ENCODE data around the gene SHKBP1. TPM values are rescaled to one million over a fixed set of nuclear protein-coding genes. Genes with fewer than 3 reads are reported as not detected.

SHKBP1 gene
- total and polyA plus RNA-seq, 2 experiments from 2014 or later, result 36.3 to 62.2 TPM

GRCh38 chr19:40588110-40588854, 11.6 kb downstream of the SHKBP1 start:
- Histone ChIP-seq H3K4me3 (no peak overlapping the region), H3K9ac (no peak overlapping the region), H3K27ac (no peak overlapping the region), H3K27me3 (replicated peaks; ENCODE audit: insufficient read depth) (no peaks in the 10 kb centered on the region), H3K36me3 (ENCODE audit: low read depth) (no peaks in the 10 kb centered on the region), H4K20me1 (ENCODE audit: insufficient read depth) (no peaks in the 10 kb centered on the region), H3K4me2 (ENCODE audit: unreplicated experiment) (no peak overlapping the region), H3F3A (ENCODE audit: insufficient read depth) (peaks cover 13% of the 10 kb centered on the region; the same call in 1 of the 2 replicates), H3K4me1 (ENCODE audit: insufficient read depth) (no peaks in the 10 kb centered on the region), H3K9me3 (ENCODE audit: low read depth) (no peaks in the 10 kb centered on the region), H2AFZ (no peak overlapping the region), H3K9me2 (ENCODE audit: insufficient read depth) (no peaks in the 10 kb centered on the region), H3K79me2 (ENCODE audit: insufficient read depth) (no peaks in the 10 kb centered on the region)
- in situ Hi-C loops (cut with MboI), result no loop called here
- 89 to 91% methylated on average over 19 of the region's 19 CpGs for WGBS, 2 experiments (ENCODE audit: low coverage in 1 of 2, low lambda C conversion rate in 2 of 2, missing lambda C conversion rate in 2 of 2)
- DNase-seq, result no peak
- TF ChIP-seq EZH2 (IDR thresholded peaks at IDR 0.05; ENCODE audit: insufficient read depth, poor library complexity, severe bottlenecking) (no peak), EZH2phosphoT487 (IDR thresholded peaks at IDR 0.05; ENCODE audit: insufficient read depth, low read depth) (no peak)

- H2AFZ ChIP-seq, result no peak overlapping the region
- H3K4me3 ChIP-seq, result no peak overlapping the region
- no peaks in the 10 kb centered on the region for H3K4me1 ChIP-seq (ENCODE audit: insufficient read depth)
- TF ChIP-seq EZH2 (IDR thresholded peaks at IDR 0.05; ENCODE audit: insufficient read depth, poor library complexity, severe bottlenecking) (no peak), EZH2phosphoT487 (IDR thresholded peaks at IDR 0.05; ENCODE audit: insufficient read depth, low read depth) (no peak)
- no peaks in the 10 kb centered on the region for H3K9me3 ChIP-seq (ENCODE audit: low read depth)
- H3K9me2 ChIP-seq (ENCODE audit: insufficient read depth), result no peaks in the 10 kb centered on the region
- no peak overlapping the region for H3K27ac ChIP-seq
- in situ Hi-C loops (cut with MboI), result no loop called here
- H3K79me2 ChIP-seq (ENCODE audit: insufficient read depth), result no peaks in the 10 kb centered on the region
- no peak overlapping the region for H3K4me2 ChIP-seq (ENCODE audit: unreplicated experiment)
- no peaks in the 10 kb centered on the region for H3K27me3 ChIP-seq (replicated peaks; ENCODE audit: insufficient read depth)
- no peak for DNase-seq
- H3K36me3 ChIP-seq (ENCODE audit: low read depth), result no peaks in the 10 kb centered on the region
- no peaks in the 10 kb centered on the region for H4K20me1 ChIP-seq (ENCODE audit: insufficient read depth)
- WGBS, 2 experiments (ENCODE audit: low coverage in 1 of 2, low lambda C conversion rate in 2 of 2, missing lambda C conversion rate in 2 of 2), result 81 to 87% methylated on average over 9 of the region's 9 CpGs
- no peak overlapping the region for H3K9ac ChIP-seq
- peaks cover 13% of the 10 kb centered on the region; the same call in 1 of the 2 replicates for H3F3A ChIP-seq (ENCODE audit: insufficient read depth)
Measured at GRCh38 chr19:40588926-40589569, 12.4 kb downstream of the SHKBP1 start.

- no peaks in the 10 kb centered on the region for H3K9me2 ChIP-seq (ENCODE audit: insufficient read depth)
- H3F3A ChIP-seq (ENCODE audit: insufficient read depth), result peaks cover 7% of the 10 kb centered on the region; the same call in 1 of the 2 replicates
- no peaks in the 10 kb centered on the region for H3K27me3 ChIP-seq (replicated peaks; ENCODE audit: insufficient read depth)
- TF ChIP-seq EZH2 (IDR thresholded peaks at IDR 0.05; ENCODE audit: insufficient read depth, poor library complexity, severe bottlenecking) (no peak), EZH2phosphoT487 (IDR thresholded peaks at IDR 0.05; ENCODE audit: insufficient read depth, low read depth) (no peak)
- no peaks in the 10 kb centered on the region for H3K79me2 ChIP-seq (ENCODE audit: insufficient read depth)
- no peak for DNase-seq
- H3K36me3 ChIP-seq (ENCODE audit: low read depth), result no peaks in the 10 kb centered on the region
- WGBS, 2 experiments (ENCODE audit: low coverage in 1 of 2, low lambda C conversion rate in 2 of 2, missing lambda C conversion rate in 2 of 2), result 89 to 90% methylated on average over 17 to 26 of the region's 26 CpGs
- no peak overlapping the region for H3K4me3 ChIP-seq
- no peak overlapping the region for H3K4me2 ChIP-seq (ENCODE audit: unreplicated experiment)
- no peaks in the 10 kb centered on the region for H3K9me3 ChIP-seq (ENCODE audit: low read depth)
- no peak overlapping the region for H2AFZ ChIP-seq
- H3K27ac ChIP-seq, result no peak overlapping the region
- in situ Hi-C loops (cut with MboI), result no loop called here
- peaks cover 6% of the 10 kb centered on the region for H3K4me1 ChIP-seq (ENCODE audit: insufficient read depth)
- H4K20me1 ChIP-seq (ENCODE audit: insufficient read depth), result no peaks in the 10 kb centered on the region
- no peak overlapping the region for H3K9ac ChIP-seq
Measured at GRCh38 chr19:40589591-40590429, 13.1 kb downstream of the SHKBP1 start.

Measured in GM23248 (cell line).